ENCODE results near the gene SHOC1. TPM values are rescaled to one million over a fixed set of nuclear protein-coding genes. Genes with fewer than 3 reads are reported as not detected.

The SHOC1 gene
- under 0.01 TPM in 2 replicates for total RNA-seq

DNA sequence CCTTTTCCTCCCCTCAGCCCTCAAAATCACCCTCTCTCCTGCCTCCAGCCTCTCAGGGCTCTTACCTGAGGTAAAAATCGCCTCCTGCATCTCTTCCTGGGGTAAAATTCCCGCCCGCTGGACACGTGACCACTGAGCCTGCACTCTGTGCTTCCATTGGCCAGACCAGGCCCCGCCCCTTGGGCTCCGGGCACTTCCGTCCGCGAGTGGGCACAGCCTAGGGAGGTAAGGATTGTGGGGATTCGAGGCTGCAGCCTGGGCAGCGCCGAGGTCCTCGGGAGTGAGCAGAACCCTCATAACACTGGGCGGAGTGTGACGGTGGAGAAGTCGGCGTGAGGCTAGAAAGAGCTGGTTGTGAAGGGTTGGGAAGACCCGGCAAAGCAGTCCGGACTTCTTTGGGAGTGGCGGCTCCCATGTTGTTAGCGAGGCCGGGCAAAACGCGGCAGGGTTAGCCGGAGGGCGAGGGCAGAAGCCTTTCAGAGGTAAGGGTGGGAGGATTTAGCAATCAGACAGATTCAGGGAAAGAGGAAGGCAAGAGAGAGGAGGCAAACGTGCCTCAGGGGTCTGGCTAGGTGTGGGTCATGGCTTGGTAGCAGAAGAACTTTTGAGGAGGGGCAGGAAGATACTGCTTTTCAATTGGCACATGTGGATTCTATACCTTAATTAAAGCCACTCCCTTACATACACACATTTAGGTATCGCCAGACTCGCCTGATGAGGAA, at the start of gene SHOC1:
Gene SHOC1, minus strand, starts transcription at position 103 of the 722 bp plus-strand sequence. CDS start 3,519 bp downstream, outside the sequence.
- Histone ChIP-seq H3K4me1 (ENCODE audit: insufficient read depth, low read length) (no peaks in the 10 kb centered on the region), H3K4me3 (ENCODE audit: insufficient read depth, low read length) (no peak within 1 kb of the TSS), H3K79me2 (ENCODE audit: insufficient read depth, low read length) (no peaks in the 10 kb centered on the region), H3K9me3 (ENCODE audit: low read depth, low read length) (no peaks in the 10 kb centered on the region), H3K27me3 (ENCODE audit: insufficient read depth, low read length) (no peaks in the 10 kb centered on the region), H2AFZ (ENCODE audit: low read length) (no peak within 1 kb of the TSS), H3K36me3 (ENCODE audit: insufficient read depth, low read length) (no peaks in the 10 kb centered on the region), H3K4me2 (ENCODE audit: insufficient read depth, low read length) (no peak within 1 kb of the TSS), H4K20me1 (ENCODE audit: insufficient read depth, low read length) (no peaks in the 10 kb centered on the region), H3K27ac (ENCODE audit: low read depth, low read length) (no peak within 1 kb of the TSS)
- no peak for DNase-seq (ENCODE audit: insufficient read length, low spot score, missing footprints)
- TF ChIP-seq, protein P1, sequence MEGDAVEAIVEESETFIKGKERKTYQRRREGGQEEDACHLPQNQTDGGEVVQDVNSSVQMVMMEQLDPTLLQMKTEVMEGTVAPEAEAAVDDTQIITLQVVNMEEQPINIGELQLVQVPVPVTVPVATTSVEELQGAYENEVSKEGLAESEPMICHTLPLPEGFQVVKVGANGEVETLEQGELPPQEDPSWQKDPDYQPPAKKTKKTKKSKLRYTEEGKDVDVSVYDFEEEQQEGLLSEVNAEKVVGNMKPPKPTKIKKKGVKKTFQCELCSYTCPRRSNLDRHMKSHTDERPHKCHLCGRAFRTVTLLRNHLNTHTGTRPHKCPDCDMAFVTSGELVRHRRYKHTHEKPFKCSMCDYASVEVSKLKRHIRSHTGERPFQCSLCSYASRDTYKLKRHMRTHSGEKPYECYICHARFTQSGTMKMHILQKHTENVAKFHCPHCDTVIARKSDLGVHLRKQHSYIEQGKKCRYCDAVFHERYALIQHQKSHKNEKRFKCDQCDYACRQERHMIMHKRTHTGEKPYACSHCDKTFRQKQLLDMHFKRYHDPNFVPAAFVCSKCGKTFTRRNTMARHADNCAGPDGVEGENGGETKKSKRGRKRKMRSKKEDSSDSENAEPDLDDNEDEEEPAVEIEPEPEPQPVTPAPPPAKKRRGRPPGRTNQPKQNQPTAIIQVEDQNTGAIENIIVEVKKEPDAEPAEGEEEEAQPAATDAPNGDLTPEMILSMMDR (IDR thresholded peaks at IDR 0.05; ENCODE audit: extremely low read depth, low read depth, low read length): no peak

- H3K36me3 ChIP-seq (ENCODE audit: insufficient read depth, low read length): no peaks in the 10 kb centered on the region
- H3K9me3 ChIP-seq (ENCODE audit: low read depth, low read length): no peaks in the 10 kb centered on the region
- H3K27me3 ChIP-seq (ENCODE audit: insufficient read depth, low read length): no peaks in the 10 kb centered on the region
- H2AFZ ChIP-seq (ENCODE audit: low read length): no peak overlapping the region
- DNase-seq (ENCODE audit: insufficient read length, low spot score, missing footprints): no peak
- no peaks in the 10 kb centered on the region for H4K20me1 ChIP-seq (ENCODE audit: insufficient read depth, low read length)
- H3K4me1 ChIP-seq (ENCODE audit: insufficient read depth, low read length): peaks cover 16% of the 10 kb centered on the region
- TF ChIP-seq, protein P1 (IDR thresholded peaks at IDR 0.05; ENCODE audit: extremely low read depth, low read depth, low read length): no peak
- no peak overlapping the region for H3K27ac ChIP-seq (ENCODE audit: low read depth, low read length)
- H3K4me3 ChIP-seq (ENCODE audit: insufficient read depth, low read length): no peak overlapping the region
- no peak overlapping the region for H3K4me2 ChIP-seq (ENCODE audit: insufficient read depth, low read length)
- H3K79me2 ChIP-seq (ENCODE audit: insufficient read depth, low read length): no peaks in the 10 kb centered on the region
These were observed 49.2 kb upstream of the SHOC1 start for GRCh38 chr9:111843971-111844370.

DNA sequence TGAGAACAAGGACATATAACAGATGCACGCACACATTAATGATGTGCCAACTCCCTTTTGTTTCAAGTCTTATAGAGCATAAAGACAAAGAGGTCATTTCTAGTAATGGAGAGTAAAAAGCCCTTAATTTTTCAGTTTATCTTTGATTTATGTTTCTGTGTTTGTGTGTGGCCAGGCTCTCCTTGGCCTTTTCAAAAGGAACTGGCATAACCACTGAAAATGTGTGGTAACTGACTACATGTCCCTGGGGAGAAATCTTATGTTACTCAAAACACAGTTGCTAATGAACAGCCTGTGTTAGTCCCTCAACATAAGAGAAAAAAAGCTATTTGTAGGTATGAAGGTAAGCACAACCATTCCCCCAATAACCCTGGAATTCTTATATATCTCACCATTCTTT, 47.6 kb upstream of the SHOC1 start:
- Histone ChIP-seq H3K27me3 (ENCODE audit: insufficient read depth, low read length) (no peaks in the 10 kb centered on the region), H3K4me3 (ENCODE audit: insufficient read depth, low read length) (no peak overlapping the region), H3K4me2 (ENCODE audit: insufficient read depth, low read length) (no peak overlapping the region), H3K9me3 (ENCODE audit: low read depth, low read length) (no peaks in the 10 kb centered on the region), H3K79me2 (ENCODE audit: insufficient read depth, low read length) (no peaks in the 10 kb centered on the region), H3K27ac (ENCODE audit: low read depth, low read length) (no peak overlapping the region), H2AFZ (ENCODE audit: low read length) (no peak overlapping the region), H4K20me1 (ENCODE audit: insufficient read depth, low read length) (no peaks in the 10 kb centered on the region), H3K4me1 (ENCODE audit: insufficient read depth, low read length) (peaks cover 19% of the 10 kb centered on the region), H3K36me3 (ENCODE audit: insufficient read depth, low read length) (no peaks in the 10 kb centered on the region)
- DNase-seq (ENCODE audit: insufficient read length, low spot score, missing footprints): peak; percentile 43
- TF ChIP-seq, protein P1 (IDR thresholded peaks at IDR 0.05; ENCODE audit: extremely low read depth, low read depth, low read length): no peak

DNA sequence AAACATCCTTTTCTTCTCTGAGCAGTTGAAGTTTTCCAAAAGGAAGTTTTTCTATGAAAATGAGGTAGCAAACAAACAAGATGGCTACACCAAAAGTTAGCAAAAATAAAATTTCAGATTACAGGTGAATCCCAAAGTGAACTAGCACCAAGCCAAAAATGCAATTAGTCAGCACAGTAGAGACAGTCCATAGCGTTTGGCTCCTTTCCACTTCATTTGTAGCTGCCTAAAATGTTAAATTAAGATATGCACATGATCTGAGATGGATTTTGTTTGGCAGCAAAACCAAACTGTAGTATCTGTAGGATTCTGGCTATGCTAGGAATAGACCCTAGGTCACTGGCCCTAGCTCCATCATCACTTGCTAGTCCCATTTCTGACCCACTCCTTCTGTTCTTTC, 45.7 kb upstream of the SHOC1 start:
- Histone ChIP-seq H3K4me2 (ENCODE audit: insufficient read depth, low read length) (no peak overlapping the region), H3K4me3 (ENCODE audit: insufficient read depth, low read length) (no peak overlapping the region), H3K79me2 (ENCODE audit: insufficient read depth, low read length) (no peaks in the 10 kb centered on the region), H3K9me3 (ENCODE audit: low read depth, low read length) (no peaks in the 10 kb centered on the region), H3K36me3 (ENCODE audit: insufficient read depth, low read length) (no peaks in the 10 kb centered on the region), H2AFZ (ENCODE audit: low read length) (no peak overlapping the region), H3K4me1 (ENCODE audit: insufficient read depth, low read length) (peaks cover 19% of the 10 kb centered on the region), H3K27me3 (ENCODE audit: insufficient read depth, low read length) (no peaks in the 10 kb centered on the region), H4K20me1 (ENCODE audit: insufficient read depth, low read length) (no peaks in the 10 kb centered on the region), H3K27ac (ENCODE audit: low read depth, low read length) (no peak overlapping the region)
- TF ChIP-seq, protein P1 (IDR thresholded peaks at IDR 0.05; ENCODE audit: extremely low read depth, low read depth, low read length): no peak
- DNase-seq (ENCODE audit: insufficient read length, low spot score, missing footprints): no peak
